A673 (cell line): ENCODE data around the gene TOMM70. TPM values are rescaled to one million over a fixed set of nuclear protein-coding genes. Genes with fewer than 3 reads are reported as not detected.
"Not testable (repeated sequence)": the region's sequence is repeated elsewhere in the genome, so short reads cannot be mapped to it uniquely, and the experiment has no call there.

Experiments used
- BruUV-seq: library from RNA; stranded (reverse); fragments of 400-500 nt; replicated peaks from 2 replicates; lab custom pipeline; 2021; lab: Mats Ljungman, UMichigan
- CTCF ChIA-PET: fragments of 300-600 bp; sonication (Branson Sonifier 250); formaldehyde crosslinking; loops from one replicate; lab custom pipeline; 2022; ENCODE audit warnings: antibody characterized with exemption; lab: Charles Lee
- POLR2A ChIA-PET: fragments of 300-600 bp; sonication (Branson Sonifier 250); formaldehyde crosslinking; loops from one replicate; lab custom pipeline; 2022; ENCODE audit warnings: antibody characterized with exemption; ENCODE audit not compliant: low non-redundant PET; lab: Charles Lee
- DNase-seq: peaks from one replicate; pipeline ENCODE4 v3.0.0-alpha.2; 2015; ENCODE audit warnings: low spot score
- H3K27ac ChIP-seq: fragments of 200-600 bp; sonication (generic); 2 replicates; pipeline ENCODE4 v1.5.1; 2016; ENCODE audit warnings: mixed run types, low read depth, mild to moderate bottlenecking, mixed read lengths, antibody characterized with exemption, low read length; ENCODE audit not compliant: poor library complexity, severe bottlenecking
- H3K27me3 ChIP-seq: fragments of 200-600 bp; sonication (generic); replicated peaks from 2 replicates; pipeline ENCODE4 v1.6.1; 2017; ENCODE audit warnings: mixed run types, low read depth, mild to moderate bottlenecking, mixed read lengths, antibody characterized with exemption, low read length; ENCODE audit not compliant: insufficient read depth, poor library complexity
- H3K36me3 ChIP-seq: fragments of 200-600 bp; sonication (generic); 2 replicates; pipeline ENCODE4 v1.6.1; 2016; ENCODE audit warnings: mixed run types, mild to moderate bottlenecking, mixed read lengths, antibody characterized with exemption, low read length; ENCODE audit not compliant: insufficient read depth, poor library complexity, severe bottlenecking
- H3K4me1 ChIP-seq: fragments of 200-600 bp; sonication (generic); 2 replicates; pipeline ENCODE4 v1.6.1; 2017; ENCODE audit warnings: mixed run types, mild to moderate bottlenecking, mixed read lengths, antibody characterized with exemption, low read length; ENCODE audit not compliant: insufficient read depth, poor library complexity, severe bottlenecking
- H3K4me3 ChIP-seq: fragments of 200-600 bp; sonication (generic); 2 replicates; pipeline ENCODE4 v1.5.1; 2016; ENCODE audit warnings: low read depth, mixed run types, mild to moderate bottlenecking, mixed read lengths, low read length; ENCODE audit not compliant: poor library complexity, severe bottlenecking
- H3K9me3 ChIP-seq: fragments of 200-600 bp; sonication (generic); 2 replicates; pipeline ENCODE4 v1.6.1; 2016; ENCODE audit warnings: mixed run types, low read depth, mild to moderate bottlenecking, mixed read lengths, antibody characterized with exemption, low read length; ENCODE audit not compliant: poor library complexity, severe bottlenecking
- EZH2 ChIP-seq: fragments of 200-600 bp; sonication (generic); IDR thresholded peaks from 2 replicates; pipeline ENCODE4 v1.6.1; 2017; ENCODE audit warnings: borderline replicate concordance, low read depth, mild to moderate bottlenecking, mixed read lengths, antibody characterized with exemption, low read length; ENCODE audit not compliant: poor library complexity, severe bottlenecking
- intact Hi-C: fragments of 100-400 bp; cut with micrococcal nuclease; formaldehyde crosslinking; loops from one replicate; pipeline ENCODE4 v1.10.0; 2022; ENCODE audit not compliant: unreplicated experiment
- total RNA-seq: library from RNA; stranded (reverse); gene quantifications from 2 replicates; pipeline ENCODE4 v1.2.3, GENCODE V29; 2021
- TF ChIP-seq, protein P1 (sequence below): fragments of 300-800, 200-600 bp; sonication (generic); conservative IDR thresholded peaks from 2 replicates; pipeline ENCODE4 v1.5.1; 2017; ENCODE audit warnings: low read depth, mild to moderate bottlenecking, antibody characterized with exemption, low read length, moderate library complexity, mixed read lengths

The TOMM70 gene
- total RNA-seq, 1 experiment from 2014 or later, result 54.4 TPM

DNA sequence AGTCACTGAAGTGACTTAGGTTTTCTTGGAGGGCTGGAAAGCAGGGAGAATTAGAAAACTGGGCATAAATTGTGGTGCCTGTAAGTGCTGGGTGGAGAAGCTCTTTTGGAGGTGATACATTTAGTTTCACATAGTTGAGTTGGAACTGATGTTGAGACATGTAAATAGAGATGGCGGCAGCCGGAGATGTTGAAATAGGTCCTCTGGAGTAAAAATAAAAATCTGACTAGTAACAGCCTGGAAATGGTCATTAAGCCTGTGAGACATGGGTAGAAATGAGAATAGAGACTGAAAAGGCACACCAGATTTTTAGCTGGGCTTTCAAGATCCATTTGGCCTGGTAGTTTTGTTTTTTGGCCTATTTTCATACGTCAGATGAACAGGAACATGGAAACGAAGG lies 69.2 kb downstream of the TOMM70 start:
- POLR2A ChIA-PET, result no interaction called here

DNA sequence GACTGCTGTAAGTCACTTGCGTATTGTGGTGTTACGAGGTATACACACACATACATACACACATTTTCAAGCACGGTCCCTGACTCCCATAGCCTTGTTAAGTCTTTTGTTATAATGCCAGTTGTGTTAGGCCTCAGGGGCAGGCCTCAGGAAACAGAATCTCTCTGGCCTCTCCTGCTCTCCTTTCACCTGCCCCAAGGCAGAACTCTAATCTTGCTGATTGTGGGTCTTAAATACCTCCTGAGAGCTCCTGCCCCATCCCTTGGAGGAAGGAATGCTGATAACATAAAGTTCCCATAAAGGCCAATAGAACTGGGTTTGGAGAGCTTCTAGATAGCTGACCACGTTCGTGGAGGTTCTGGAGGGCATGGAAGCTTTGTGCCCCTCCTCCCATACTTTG lies 70.2 kb downstream of the TOMM70 start:
- H3K36me3 ChIP-seq, result no peaks in the 10 kb centered on the region
- TF ChIP-seq EZH2, result no peak
- TF ChIP-seq, protein P1, sequence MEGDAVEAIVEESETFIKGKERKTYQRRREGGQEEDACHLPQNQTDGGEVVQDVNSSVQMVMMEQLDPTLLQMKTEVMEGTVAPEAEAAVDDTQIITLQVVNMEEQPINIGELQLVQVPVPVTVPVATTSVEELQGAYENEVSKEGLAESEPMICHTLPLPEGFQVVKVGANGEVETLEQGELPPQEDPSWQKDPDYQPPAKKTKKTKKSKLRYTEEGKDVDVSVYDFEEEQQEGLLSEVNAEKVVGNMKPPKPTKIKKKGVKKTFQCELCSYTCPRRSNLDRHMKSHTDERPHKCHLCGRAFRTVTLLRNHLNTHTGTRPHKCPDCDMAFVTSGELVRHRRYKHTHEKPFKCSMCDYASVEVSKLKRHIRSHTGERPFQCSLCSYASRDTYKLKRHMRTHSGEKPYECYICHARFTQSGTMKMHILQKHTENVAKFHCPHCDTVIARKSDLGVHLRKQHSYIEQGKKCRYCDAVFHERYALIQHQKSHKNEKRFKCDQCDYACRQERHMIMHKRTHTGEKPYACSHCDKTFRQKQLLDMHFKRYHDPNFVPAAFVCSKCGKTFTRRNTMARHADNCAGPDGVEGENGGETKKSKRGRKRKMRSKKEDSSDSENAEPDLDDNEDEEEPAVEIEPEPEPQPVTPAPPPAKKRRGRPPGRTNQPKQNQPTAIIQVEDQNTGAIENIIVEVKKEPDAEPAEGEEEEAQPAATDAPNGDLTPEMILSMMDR, result no peak
- BruUV-seq, result no TSS peak
- intact Hi-C loops, result no loop called here
- no peaks in the 10 kb centered on the region for H3K9me3 ChIP-seq
- DNase-seq, result no peak
- POLR2A ChIA-PET, result no interaction called here
- no peak overlapping the region for H3K4me3 ChIP-seq
- CTCF ChIA-PET, result no interaction called here
- no peaks in the 10 kb centered on the region for H3K27me3 ChIP-seq
- H3K27ac ChIP-seq, result no peak overlapping the region
- H3K4me1 ChIP-seq, result peaks cover 3% of the 10 kb centered on the region

More for the DNA sequence above, 69.2 kb downstream of the TOMM70 start:
- no peak for TF ChIP-seq EZH2
- TF ChIP-seq, protein P1, result no peak
- DNase-seq, result no peak
- Histone ChIP-seq H3K27me3 (no peaks in the 10 kb centered on the region), H3K9me3 (no peaks in the 10 kb centered on the region), H3K36me3 (no peaks in the 10 kb centered on the region), H3K27ac (no peak overlapping the region), H3K4me3 (no peak overlapping the region), H3K4me1 (peaks cover 3% of the 10 kb centered on the region)
- no TSS peak for BruUV-seq
- CTCF ChIA-PET, result no interaction called here
- intact Hi-C loops, result no loop called here

DNA sequence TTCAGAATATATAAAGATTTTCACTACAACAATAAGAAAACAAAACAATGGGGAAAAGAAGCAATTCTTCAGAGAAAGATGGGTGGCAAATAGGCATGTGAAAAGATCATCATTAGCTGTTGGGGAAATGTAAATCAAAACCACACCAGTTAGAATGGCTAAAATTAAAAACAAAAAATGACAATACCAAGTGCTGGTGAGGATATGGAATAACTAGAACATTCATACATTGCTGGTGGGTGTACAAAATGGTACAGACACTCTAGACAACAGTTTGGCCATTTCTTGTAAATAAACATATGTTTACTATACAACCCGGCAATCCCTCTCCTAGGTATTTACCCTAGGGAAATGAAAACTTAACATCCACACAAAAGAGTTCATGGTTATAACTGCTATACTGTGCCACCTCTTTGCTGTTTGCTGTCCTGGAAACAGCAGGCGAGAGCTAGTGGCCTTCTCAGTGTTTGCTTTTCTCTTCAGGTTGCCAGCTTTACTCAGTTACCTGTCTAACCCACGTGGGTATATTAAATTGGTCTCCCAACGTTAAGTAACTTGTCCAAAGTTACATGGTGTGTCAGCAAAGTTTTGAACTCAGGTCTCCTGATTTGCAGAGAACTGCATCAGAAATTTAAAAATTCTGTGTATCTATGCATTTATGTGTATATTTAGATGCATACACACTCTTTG lies 70.9 kb downstream of the TOMM70 start:
- BruUV-seq, result no TSS peak
- POLR2A ChIA-PET, result no interaction called here
- CTCF ChIA-PET, result no interaction called here

DNA sequence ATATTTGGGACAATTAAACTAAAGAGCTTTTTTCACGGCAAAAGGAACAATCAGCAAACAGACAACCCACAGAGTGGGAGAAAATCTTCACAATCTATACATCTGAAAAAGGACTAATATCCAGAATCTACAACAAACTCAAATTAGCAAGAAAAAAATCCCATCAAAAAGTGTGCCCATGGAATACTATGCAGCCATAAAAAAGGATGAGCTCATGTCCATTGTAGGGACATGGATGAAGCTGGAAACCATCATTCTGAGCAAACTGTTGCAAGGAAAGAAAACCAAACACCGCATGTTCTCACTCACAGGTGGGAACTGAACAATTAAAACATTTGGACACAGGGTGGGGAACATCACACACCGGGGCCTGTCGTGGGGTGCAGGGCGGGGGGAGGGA lies 73.5 kb downstream of the TOMM70 start:
- H3K9me3 ChIP-seq, H3K4me1 ChIP-seq, POLR2A ChIA-PET, intact Hi-C loops, H3K4me3 ChIP-seq, H3K27me3 ChIP-seq, BruUV-seq, DNase-seq, CTCF ChIA-PET, H3K27ac ChIP-seq, H3K36me3 ChIP-seq: not testable (repeated sequence)

More for the DNA sequence above, 70.9 kb downstream of the TOMM70 start:
- H3K36me3 ChIP-seq, result no peaks in the 10 kb centered on the region
- no peak for DNase-seq
- H3K9me3 ChIP-seq, result no peaks in the 10 kb centered on the region
- H3K4me3 ChIP-seq, result no peak overlapping the region
- H3K4me1 ChIP-seq, result peaks cover 3% of the 10 kb centered on the region
- H3K27ac ChIP-seq, result no peak overlapping the region
- no peaks in the 10 kb centered on the region for H3K27me3 ChIP-seq
- TF ChIP-seq, protein P1, result no peak
- no peak for TF ChIP-seq EZH2
- intact Hi-C loops, result no loop called here
